Endometrium (tissue), 2 donors: ENCODE measurements around the gene PIM1.
"Not testable (repeated sequence)": the region's sequence is repeated elsewhere in the genome, so short reads cannot be mapped to it uniquely, and the experiment has no call there.

Experiments used
- FAIRE-seq: peaks from 2 replicates; lab custom pipeline; 2012; peaks lifted over from hg19 to GRCh38; lab: Jason Lieb, UNC
- donor health status: control.
- donor health status: control.

The PIM1 gene

GRCh38 chr6:37188962-37189510 lies 19.1 kb downstream of the PIM1 start:
- no peak for FAIRE-seq

GRCh38 chr6:37190159-37190535 lies 20.2 kb downstream of the PIM1 start:
- FAIRE-seq = no peak

GRCh38 chr6:37192666-37193065 lies 22.7 kb downstream of the PIM1 start:
- no peak for FAIRE-seq

GRCh38 chr6:37194886-37195285 lies 24.9 kb downstream of the PIM1 start:
- FAIRE-seq = not testable (repeated sequence)

GRCh38 chr6:37196451-37196850 lies 26.5 kb downstream of the PIM1 start:
- not testable (repeated sequence) for FAIRE-seq

- FAIRE-seq = no peak
These were observed 30.1 kb downstream of the PIM1 start for GRCh38 chr6:37200085-37200484.

- no peak for FAIRE-seq
These were observed 31.8 kb downstream of the PIM1 start for GRCh38 chr6:37201726-37202125.

- no peak for FAIRE-seq
These were observed 33.0 kb downstream of the PIM1 start for GRCh38 chr6:37202788-37203491.

- no peak for FAIRE-seq
These were observed 34.2 kb downstream of the PIM1 start for GRCh38 chr6:37204014-37204751.

GRCh38 chr6:37205175-37205996 lies 35.4 kb downstream of the PIM1 start:
- no peak for FAIRE-seq

- no peak for FAIRE-seq
These were observed 36.0 kb downstream of the PIM1 start for GRCh38 chr6:37205997-37206340.

GRCh38 chr6:37206622-37207021 lies 36.7 kb downstream of the PIM1 start:
- FAIRE-seq = no peak

- no peak for FAIRE-seq
These were observed 38.0 kb downstream of the PIM1 start for GRCh38 chr6:37207903-37208456.

GRCh38 chr6:37208793-37209192 lies 38.8 kb downstream of the PIM1 start:
- FAIRE-seq = no peak

GRCh38 chr6:37209461-37210205 lies 39.7 kb downstream of the PIM1 start:
- no peak for FAIRE-seq

GRCh38 chr6:37210313-37210968 lies 40.5 kb downstream of the PIM1 start:
- peak; percentile 29 for FAIRE-seq

GRCh38 chr6:37212268-37212667 lies 42.3 kb downstream of the PIM1 start:
- no peak for FAIRE-seq

- FAIRE-seq = no peak
These were observed 48.1 kb downstream of the PIM1 start for GRCh38 chr6:37218061-37218460.

- no peak for FAIRE-seq
These were observed 48.6 kb downstream of the PIM1 start for GRCh38 chr6:37218511-37218910.

- FAIRE-seq = no peak
These were observed 51.7 kb downstream of the PIM1 start for GRCh38 chr6:37221585-37222124.
